Esophagus squamous epithelium (tissue), 4 donors: ENCODE results near the gene RIMBP2.

Experiments used
- POLR2A ChIP-seq, 4 donors: fragments of 450-650 bp; IDR thresholded peaks; one replicate each; pipeline ENCODE4 v1.6.1; 2017; ENCODE audit warnings: antibody characterized with exemption in 4 of 4, mild to moderate bottlenecking in 4 of 4, moderate library complexity in 3 of 4
- TF ChIP-seq, protein P1 (sequence below), 6 experiments: fragments of 450-650 bp in 4 of 6; fragments of 200-600 bp in 2 of 6; sonication (generic) in 2 of 6; IDR thresholded peaks; one replicate each; pipeline ENCODE4 v1.5.1; 2016 to 2019; ENCODE audit warnings: antibody characterized with exemption in 6 of 6, mild to moderate bottlenecking in 4 of 6, moderate library complexity in 4 of 6

GRCh38 chr12:130764475-130765185 lies 48.5 kb upstream of the RIMBP2 start:
- TF ChIP-seq, protein P1, sequence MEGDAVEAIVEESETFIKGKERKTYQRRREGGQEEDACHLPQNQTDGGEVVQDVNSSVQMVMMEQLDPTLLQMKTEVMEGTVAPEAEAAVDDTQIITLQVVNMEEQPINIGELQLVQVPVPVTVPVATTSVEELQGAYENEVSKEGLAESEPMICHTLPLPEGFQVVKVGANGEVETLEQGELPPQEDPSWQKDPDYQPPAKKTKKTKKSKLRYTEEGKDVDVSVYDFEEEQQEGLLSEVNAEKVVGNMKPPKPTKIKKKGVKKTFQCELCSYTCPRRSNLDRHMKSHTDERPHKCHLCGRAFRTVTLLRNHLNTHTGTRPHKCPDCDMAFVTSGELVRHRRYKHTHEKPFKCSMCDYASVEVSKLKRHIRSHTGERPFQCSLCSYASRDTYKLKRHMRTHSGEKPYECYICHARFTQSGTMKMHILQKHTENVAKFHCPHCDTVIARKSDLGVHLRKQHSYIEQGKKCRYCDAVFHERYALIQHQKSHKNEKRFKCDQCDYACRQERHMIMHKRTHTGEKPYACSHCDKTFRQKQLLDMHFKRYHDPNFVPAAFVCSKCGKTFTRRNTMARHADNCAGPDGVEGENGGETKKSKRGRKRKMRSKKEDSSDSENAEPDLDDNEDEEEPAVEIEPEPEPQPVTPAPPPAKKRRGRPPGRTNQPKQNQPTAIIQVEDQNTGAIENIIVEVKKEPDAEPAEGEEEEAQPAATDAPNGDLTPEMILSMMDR (IDR thresholded peaks at IDR 0.05), result no peak
- TF ChIP-seq POLR2A (IDR thresholded peaks at IDR 0.05), result no peak
